ENCODE data around the gene INCA1. TPM values are rescaled to one million over a fixed set of nuclear protein-coding genes. Genes with fewer than 3 reads are reported as not detected.

The INCA1 gene
- total RNA-seq, 1 donor from 2014 or later, result 2.2 TPM

- Mint-ChIP-seq H3K4me3 (ENCODE audit: unreplicated experiment) (no peak overlapping the region), H3K27me3 (ENCODE audit: unreplicated experiment) (peaks cover 5% of the 10 kb centered on the region)
- TF ChIP-seq, protein P1, sequence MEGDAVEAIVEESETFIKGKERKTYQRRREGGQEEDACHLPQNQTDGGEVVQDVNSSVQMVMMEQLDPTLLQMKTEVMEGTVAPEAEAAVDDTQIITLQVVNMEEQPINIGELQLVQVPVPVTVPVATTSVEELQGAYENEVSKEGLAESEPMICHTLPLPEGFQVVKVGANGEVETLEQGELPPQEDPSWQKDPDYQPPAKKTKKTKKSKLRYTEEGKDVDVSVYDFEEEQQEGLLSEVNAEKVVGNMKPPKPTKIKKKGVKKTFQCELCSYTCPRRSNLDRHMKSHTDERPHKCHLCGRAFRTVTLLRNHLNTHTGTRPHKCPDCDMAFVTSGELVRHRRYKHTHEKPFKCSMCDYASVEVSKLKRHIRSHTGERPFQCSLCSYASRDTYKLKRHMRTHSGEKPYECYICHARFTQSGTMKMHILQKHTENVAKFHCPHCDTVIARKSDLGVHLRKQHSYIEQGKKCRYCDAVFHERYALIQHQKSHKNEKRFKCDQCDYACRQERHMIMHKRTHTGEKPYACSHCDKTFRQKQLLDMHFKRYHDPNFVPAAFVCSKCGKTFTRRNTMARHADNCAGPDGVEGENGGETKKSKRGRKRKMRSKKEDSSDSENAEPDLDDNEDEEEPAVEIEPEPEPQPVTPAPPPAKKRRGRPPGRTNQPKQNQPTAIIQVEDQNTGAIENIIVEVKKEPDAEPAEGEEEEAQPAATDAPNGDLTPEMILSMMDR (IDR thresholded peaks at IDR 0.05; ENCODE audit: unreplicated experiment), result no peak
Measured at GRCh38 chr17:5014357-5014756, 17.0 kb upstream of the INCA1 start.

DNA sequence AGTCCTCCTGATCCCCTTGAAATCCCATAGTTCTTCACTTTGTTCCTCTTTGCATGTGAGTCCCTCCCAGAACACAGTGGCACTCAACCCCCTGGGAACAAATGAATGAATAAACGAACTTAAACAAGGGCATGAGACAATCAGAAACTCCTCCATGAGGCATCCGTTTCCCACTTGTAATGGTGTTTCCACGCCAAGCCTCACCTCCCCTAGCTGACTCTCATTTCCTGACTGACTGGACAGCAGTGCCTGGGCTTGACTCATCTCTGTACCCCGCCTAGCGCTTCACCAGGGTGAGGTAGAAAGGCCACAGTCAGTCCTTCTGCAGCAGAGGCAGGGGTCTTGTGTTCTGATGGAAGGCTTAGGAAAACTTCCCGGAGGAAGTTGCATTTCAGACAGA lies 14.6 kb upstream of the INCA1 start:
- no peak overlapping the region for H3K4me3 Mint-ChIP-seq (ENCODE audit: unreplicated experiment)
- TF ChIP-seq, protein P1 (IDR thresholded peaks at IDR 0.05; ENCODE audit: unreplicated experiment), result no peak
- no peak for DNase-seq (ENCODE audit: low spot score)
- peak overlapping the region; percentile 48 for H3K27ac Mint-ChIP-seq (ENCODE audit: unreplicated experiment)
- H3K4me1 Mint-ChIP-seq (ENCODE audit: unreplicated experiment), result peaks cover 3% of the 10 kb centered on the region
- H3K9me3 Mint-ChIP-seq (ENCODE audit: unreplicated experiment), result no peaks in the 10 kb centered on the region
- H3K36me3 Mint-ChIP-seq (ENCODE audit: low read depth, unreplicated experiment), result peaks cover 56% of the 10 kb centered on the region
- peaks cover 6% of the 10 kb centered on the region for H3K27me3 Mint-ChIP-seq (ENCODE audit: unreplicated experiment)

More at GRCh38 chr17:5014357-5014756, 17.0 kb upstream of the INCA1 start:
- Mint-ChIP-seq H3K9me3 (ENCODE audit: unreplicated experiment) (no peaks in the 10 kb centered on the region), H3K27ac (ENCODE audit: unreplicated experiment) (no peak overlapping the region), H3K4me1 (ENCODE audit: unreplicated experiment) (peaks cover 5% of the 10 kb centered on the region), H3K36me3 (ENCODE audit: low read depth, unreplicated experiment) (peaks cover 40% of the 10 kb centered on the region)
- DNase-seq (ENCODE audit: low spot score), result no peak

GRCh38 chr17:5003214-5003867 lies 6.0 kb upstream of the INCA1 start:
- DNase-seq (ENCODE audit: low spot score), result no peak
- Mint-ChIP-seq H3K27me3 (ENCODE audit: unreplicated experiment) (peaks cover 4% of the 10 kb centered on the region), H3K9me3 (ENCODE audit: unreplicated experiment) (no peaks in the 10 kb centered on the region), H3K36me3 (ENCODE audit: low read depth, unreplicated experiment) (peaks cover 66% of the 10 kb centered on the region), H3K4me1 (ENCODE audit: unreplicated experiment) (peaks cover 12% of the 10 kb centered on the region), H3K27ac (ENCODE audit: unreplicated experiment) (no peak overlapping the region), H3K4me3 (ENCODE audit: unreplicated experiment) (no peak overlapping the region)
- TF ChIP-seq, protein P1 (IDR thresholded peaks at IDR 0.05; ENCODE audit: unreplicated experiment), result no peak

- Mint-ChIP-seq H3K27me3 (ENCODE audit: unreplicated experiment) (peaks cover 4% of the 10 kb centered on the region), H3K36me3 (ENCODE audit: low read depth, unreplicated experiment) (peaks cover 55% of the 10 kb centered on the region), H3K4me3 (ENCODE audit: unreplicated experiment) (peak overlapping the region; percentile 52), H3K9me3 (ENCODE audit: unreplicated experiment) (no peaks in the 10 kb centered on the region), H3K27ac (ENCODE audit: unreplicated experiment) (no peak overlapping the region), H3K4me1 (ENCODE audit: unreplicated experiment) (peaks cover 12% of the 10 kb centered on the region)
- TF ChIP-seq, protein P1 (IDR thresholded peaks at IDR 0.05; ENCODE audit: unreplicated experiment), result no peak
- no peak for DNase-seq (ENCODE audit: low spot score)
Measured at GRCh38 chr17:5002121-5002788, 4.9 kb upstream of the INCA1 start.

- TF ChIP-seq, protein P1 (IDR thresholded peaks at IDR 0.05; ENCODE audit: unreplicated experiment), result no peak
- no peak for DNase-seq (ENCODE audit: low spot score)
- Mint-ChIP-seq H3K27me3 (ENCODE audit: unreplicated experiment) (peaks cover 5% of the 10 kb centered on the region), H3K27ac (ENCODE audit: unreplicated experiment) (no peak overlapping the region), H3K9me3 (ENCODE audit: unreplicated experiment) (no peaks in the 10 kb centered on the region), H3K4me3 (ENCODE audit: unreplicated experiment) (peak overlapping the region; percentile 58), H3K4me1 (ENCODE audit: unreplicated experiment) (peaks cover 15% of the 10 kb centered on the region), H3K36me3 (ENCODE audit: low read depth, unreplicated experiment) (peaks cover 44% of the 10 kb centered on the region)
Measured at GRCh38 chr17:5000237-5000639, 2.9 kb upstream of the INCA1 start.
